ENCODE results near the gene CDKAL1.
"Not testable (repeated sequence)": the region's sequence is repeated elsewhere in the genome, so short reads cannot be mapped to it uniquely, and the experiment has no call there.

CDKAL1 gene

GRCh38 chr6:20610636-20611370 lies 76.5 kb downstream of the CDKAL1 start:
- TF ChIP-seq EZH2 (optimal IDR thresholded peaks at IDR 0.05; ENCODE audit: low read depth, low read length) (no peak), CTCF (IDR thresholded peaks at IDR 0.05; ENCODE audit: low read length) (no peak), EZH2phosphoT487 (IDR thresholded peaks at IDR 0.05; ENCODE audit: low read length) (no peak)
- no peaks in the 10 kb centered on the region for H3K36me3 ChIP-seq (replicated peaks; ENCODE audit: insufficient read depth, low read length)
- H3K27ac ChIP-seq (ENCODE audit: low read length) = no peak overlapping the region
- no peak overlapping the region for H2AFZ ChIP-seq (ENCODE audit: low read length)
- no peaks in the 10 kb centered on the region for H3K27me3 ChIP-seq (replicated peaks; ENCODE audit: insufficient read depth, low read length)
- no peak overlapping the region for H3K4me3 ChIP-seq (ENCODE audit: low read length)
- no peaks in the 10 kb centered on the region for H3K9me2 ChIP-seq (replicated peaks; ENCODE audit: insufficient read depth, low read length)
- H3K4me1 ChIP-seq (ENCODE audit: low read length) = no peaks in the 10 kb centered on the region
- no peak overlapping the region for H3K9ac ChIP-seq (ENCODE audit: low read length)
- H3F3A ChIP-seq (ENCODE audit: insufficient read depth, low read length) = no peaks in the 10 kb centered on the region
- H3K4me2 ChIP-seq (ENCODE audit: low read depth, low read length) = no peak overlapping the region
- no peaks in the 10 kb centered on the region for H4K20me1 ChIP-seq (ENCODE audit: insufficient read depth, low read length)
- no peaks in the 10 kb centered on the region for H3K9me3 ChIP-seq (replicated peaks; ENCODE audit: insufficient read depth, low read length)
- DNase-seq = no peak
- H3K79me2 ChIP-seq (ENCODE audit: low read length) = no peaks in the 10 kb centered on the region

GRCh38 chr6:20617537-20617936 lies 83.3 kb downstream of the CDKAL1 start:
- not testable (repeated sequence) for H2AFZ ChIP-seq (ENCODE audit: low read length); H3K9ac ChIP-seq (ENCODE audit: low read length); H3K4me2 ChIP-seq (ENCODE audit: low read depth, low read length); H3K27ac ChIP-seq (ENCODE audit: low read length); H3K4me1 ChIP-seq (ENCODE audit: low read length); H3K36me3 ChIP-seq (replicated peaks; ENCODE audit: insufficient read depth, low read length); H3K27me3 ChIP-seq (replicated peaks; ENCODE audit: insufficient read depth, low read length); H3K4me3 ChIP-seq (ENCODE audit: low read length); H3K9me3 ChIP-seq (replicated peaks; ENCODE audit: insufficient read depth, low read length); H3K79me2 ChIP-seq (ENCODE audit: low read length); H4K20me1 ChIP-seq (ENCODE audit: insufficient read depth, low read length); H3F3A ChIP-seq (ENCODE audit: insufficient read depth, low read length); H3K9me2 ChIP-seq (replicated peaks; ENCODE audit: insufficient read depth, low read length); DNase-seq

- Histone ChIP-seq H3K9ac (ENCODE audit: low read length) (no peak overlapping the region), H3K27me3 (replicated peaks; ENCODE audit: insufficient read depth, low read length) (no peaks in the 10 kb centered on the region), H3K36me3 (replicated peaks; ENCODE audit: insufficient read depth, low read length) (no peaks in the 10 kb centered on the region), H3K9me2 (replicated peaks; ENCODE audit: insufficient read depth, low read length) (no peaks in the 10 kb centered on the region), H3K9me3 (replicated peaks; ENCODE audit: insufficient read depth, low read length) (no peaks in the 10 kb centered on the region), H3K4me1 (ENCODE audit: low read length) (no peaks in the 10 kb centered on the region), H3K4me3 (ENCODE audit: low read length) (no peak overlapping the region), H3K27ac (ENCODE audit: low read length) (no peak overlapping the region), H3K4me2 (ENCODE audit: low read depth, low read length) (no peak overlapping the region), H3F3A (ENCODE audit: insufficient read depth, low read length) (no peaks in the 10 kb centered on the region), H3K79me2 (ENCODE audit: low read length) (no peaks in the 10 kb centered on the region), H4K20me1 (ENCODE audit: insufficient read depth, low read length) (no peaks in the 10 kb centered on the region), H2AFZ (ENCODE audit: low read length) (no peak overlapping the region)
- DNase-seq = no peak
- no peak for TF ChIP-seq CTCF (IDR thresholded peaks at IDR 0.05; ENCODE audit: low read length)
Observed at GRCh38 chr6:20620043-20620442, 85.8 kb downstream of the CDKAL1 start.

GRCh38 chr6:20623761-20624160 lies 89.5 kb downstream of the CDKAL1 start:
- Histone ChIP-seq H2AFZ (ENCODE audit: low read length) (no peak overlapping the region), H4K20me1 (ENCODE audit: insufficient read depth, low read length) (no peaks in the 10 kb centered on the region), H3F3A (ENCODE audit: insufficient read depth, low read length) (no peaks in the 10 kb centered on the region), H3K4me2 (ENCODE audit: low read depth, low read length) (no peak overlapping the region), H3K27me3 (replicated peaks; ENCODE audit: insufficient read depth, low read length) (no peaks in the 10 kb centered on the region), H3K36me3 (replicated peaks; ENCODE audit: insufficient read depth, low read length) (no peaks in the 10 kb centered on the region), H3K9me3 (replicated peaks; ENCODE audit: insufficient read depth, low read length) (no peaks in the 10 kb centered on the region), H3K9me2 (replicated peaks; ENCODE audit: insufficient read depth, low read length) (no peaks in the 10 kb centered on the region), H3K4me3 (ENCODE audit: low read length) (no peak overlapping the region), H3K79me2 (ENCODE audit: low read length) (no peaks in the 10 kb centered on the region), H3K4me1 (ENCODE audit: low read length) (no peaks in the 10 kb centered on the region), H3K27ac (ENCODE audit: low read length) (no peak overlapping the region), H3K9ac (ENCODE audit: low read length) (no peak overlapping the region)
- DNase-seq = no peak
- no peak for TF ChIP-seq EZH2 (optimal IDR thresholded peaks at IDR 0.05; ENCODE audit: low read depth, low read length)
- no peak for TF ChIP-seq CTCF (IDR thresholded peaks at IDR 0.05; ENCODE audit: low read length)
- TF ChIP-seq EZH2phosphoT487 (IDR thresholded peaks at IDR 0.05; ENCODE audit: low read length) = no peak
